ENCODE data around the gene CFAP20.

The CFAP20 gene

GRCh38 chr16:58124601-58124915 lies 4.6 kb downstream of the CFAP20 start:
- no peak for DNase-seq (ENCODE audit: low spot score)

- no peak for DNase-seq (ENCODE audit: low spot score)
These were observed 5.1 kb downstream of the CFAP20 start for GRCh38 chr16:58123896-58124600.

GRCh38 chr16:58121132-58121531 lies 8.0 kb downstream of the CFAP20 start:
- no peak for DNase-seq (ENCODE audit: low spot score)

- DNase-seq (ENCODE audit: low spot score) = no peak
These were observed 8.9 kb downstream of the CFAP20 start for GRCh38 chr16:58120234-58120633.

GRCh38 chr16:58119509-58119845 lies 9.7 kb downstream of the CFAP20 start:
- no peak for DNase-seq (ENCODE audit: low spot score)

- DNase-seq (ENCODE audit: low spot score) = no peak
These were observed 10.2 kb downstream of the CFAP20 start for GRCh38 chr16:58118801-58119508.

GRCh38 chr16:58116529-58116928 lies 12.7 kb downstream of the CFAP20 start:
- no peak for DNase-seq (ENCODE audit: low spot score)

- DNase-seq (ENCODE audit: low spot score) = no peak
These were observed 13.1 kb downstream of the CFAP20 start for GRCh38 chr16:58116081-58116480.

GRCh38 chr16:58114827-58115825 lies 14.1 kb downstream of the CFAP20 start:
- no peak for DNase-seq (ENCODE audit: low spot score)

- DNase-seq (ENCODE audit: low spot score) = no peak
These were observed 17.9 kb downstream of the CFAP20 start for GRCh38 chr16:58111302-58111627.

- no peak for DNase-seq (ENCODE audit: low spot score)
These were observed 18.4 kb downstream of the CFAP20 start for GRCh38 chr16:58110571-58111301.

- DNase-seq (ENCODE audit: low spot score) = no peak
These were observed 19.3 kb downstream of the CFAP20 start for GRCh38 chr16:58109881-58110280.

- no peak for DNase-seq (ENCODE audit: low spot score)
These were observed 19.9 kb downstream of the CFAP20 start for GRCh38 chr16:58109330-58109729.

GRCh38 chr16:58107709-58108108 lies 21.5 kb downstream of the CFAP20 start:
- DNase-seq (ENCODE audit: low spot score) = no peak

- DNase-seq (ENCODE audit: low spot score) = no peak
These were observed 22.0 kb downstream of the CFAP20 start for GRCh38 chr16:58107228-58107627.

- DNase-seq (ENCODE audit: low spot score) = no peak
These were observed 23.6 kb downstream of the CFAP20 start for GRCh38 chr16:58105631-58106030.

GRCh38 chr16:58102665-58103392 lies 26.4 kb downstream of the CFAP20 start:
- no peak for DNase-seq (ENCODE audit: low spot score)

- no peak for DNase-seq (ENCODE audit: low spot score)
These were observed 29.3 kb downstream of the CFAP20 start for GRCh38 chr16:58099956-58100300.

GRCh38 chr16:58099097-58099955 lies 29.9 kb downstream of the CFAP20 start:
- DNase-seq (ENCODE audit: low spot score) = no peak

- no peak for DNase-seq (ENCODE audit: low spot score)
These were observed 30.7 kb downstream of the CFAP20 start for GRCh38 chr16:58098207-58099096.
